SU-DHL-6 (cell line): Measurements from ENCODE around the gene PLAC8L1.

ENCODE experiments used
- H2AFZ ChIP-seq: fragments of 200-600 bp; sonication (generic); 2 replicates; pipeline ENCODE4 v1.6.1; 2014; ENCODE audit warnings: low read depth, mild to moderate bottlenecking, moderate library complexity, mixed read lengths, antibody characterized with exemption, low read length; ENCODE audit not compliant: severe bottlenecking
- H3F3A ChIP-seq: fragments of 200-600 bp; shearing (Covaris generic); 2 replicates; pipeline ENCODE4 v1.6.0; 2016; ENCODE audit warnings: antibody characterized with exemption, mild to moderate bottlenecking; ENCODE audit not compliant: insufficient read depth
- H3K27ac ChIP-seq: fragments of 200-600 bp; sonication (generic); 2 replicates; pipeline ENCODE4 v1.5.1; 2016; ENCODE audit warnings: low read depth, mild to moderate bottlenecking, low read length, moderate library complexity, mixed read lengths
- H3K27me3 ChIP-seq: fragments of 200-600 bp; sonication (generic), shearing (Covaris generic); 2 replicates; pipeline ENCODE4 v1.6.0; 2014; ENCODE audit warnings: mild to moderate bottlenecking, low read length
- H3K36me3 ChIP-seq: fragments of 200-600 bp; sonication (generic); 2 replicates; pipeline ENCODE4 v1.6.1; 2014; ENCODE audit warnings: mild to moderate bottlenecking, low read length, mixed read lengths
- H3K4me2 ChIP-seq: fragments of 300-600, 200-600 bp; shearing (Covaris generic), sonication (generic); 2 replicates; pipeline ENCODE4 v1.6.0; 2014; ENCODE audit warnings: low read length, low read depth, mild to moderate bottlenecking; ENCODE audit not compliant: poor library complexity, severe bottlenecking
- H3K4me3 ChIP-seq: fragments of 200-600 bp; sonication (generic); 2 replicates; pipeline ENCODE4 v1.5.1; 2014; ENCODE audit warnings: antibody characterized with exemption, low read length, mild to moderate bottlenecking, mixed read lengths; ENCODE audit not compliant: insufficient read depth, poor library complexity, severe bottlenecking
- H3K79me2 ChIP-seq: fragments of 200-600 bp; sonication (generic); 2 replicates; pipeline ENCODE4 v1.6.1; 2014; ENCODE audit warnings: mild to moderate bottlenecking, low read length, moderate library complexity; ENCODE audit not compliant: insufficient read depth
- H3K9ac ChIP-seq: fragments of 200-600 bp; sonication (generic); 2 replicates; pipeline ENCODE4 v1.7.0; 2014; ENCODE audit warnings: mild to moderate bottlenecking, low read length
- H3K9me2 ChIP-seq: fragments of 200-600 bp; sonication (generic); replicated peaks from 2 replicates; pipeline ENCODE4 v1.6.1; 2014; ENCODE audit warnings: low read length; ENCODE audit not compliant: insufficient read depth
- H3K9me3 ChIP-seq: fragments of 200-600 bp; sonication (generic); 2 replicates; pipeline ENCODE4 v1.6.1; 2014; ENCODE audit warnings: low read length, mixed read lengths; ENCODE audit not compliant: insufficient read depth
- H4K20me1 ChIP-seq: fragments of 200-600 bp; sonication (generic); 2 replicates; pipeline ENCODE4 v1.6.1; 2014; ENCODE audit warnings: low read depth, mild to moderate bottlenecking, antibody characterized with exemption, low read length, moderate library complexity, mixed read lengths
- CTCF ChIP-seq: fragments of 200-600 bp; sonication (generic); IDR thresholded peaks from one replicate; pipeline ENCODE4 v1.5.1; 2017; ENCODE audit warnings: antibody characterized with exemption, mild to moderate bottlenecking, low read length, moderate library complexity; ENCODE audit not compliant: insufficient read depth, poor library complexity, severe bottlenecking
- EZH2phosphoT487 ChIP-seq: fragments of 200-600 bp; sonication (generic), shearing (Covaris generic); conservative IDR thresholded peaks from 2 replicates; pipeline ENCODE4 v1.6.1; 2018; ENCODE audit warnings: mild to moderate bottlenecking, antibody characterized with exemption, low read length, moderate library complexity, mixed read lengths

The PLAC8L1 gene

GRCh38 chr5:146103594-146103993 lies 1.8 kb downstream of the PLAC8L1 start:
- Histone ChIP-seq H3K79me2 (no peaks in the 10 kb centered on the region), H3K9me2 (no peaks in the 10 kb centered on the region), H3F3A (peaks cover 6% of the 10 kb centered on the region), H3K9me3 (no peaks in the 10 kb centered on the region), H3K4me2 (no peak overlapping the region), H3K27me3 (no peaks in the 10 kb centered on the region), H3K36me3 (0 out of 2 replicates have a peak, but pooled peaks cover 4% of the 10 kb centered on the region), H3K27ac (no peak overlapping the region), H4K20me1 (no peaks in the 10 kb centered on the region), H3K4me3 (no peak overlapping the region), H3K9ac (no peak overlapping the region), H2AFZ (no peak overlapping the region)
- TF ChIP-seq CTCF (no peak), EZH2phosphoT487 (no peak)

DNA sequence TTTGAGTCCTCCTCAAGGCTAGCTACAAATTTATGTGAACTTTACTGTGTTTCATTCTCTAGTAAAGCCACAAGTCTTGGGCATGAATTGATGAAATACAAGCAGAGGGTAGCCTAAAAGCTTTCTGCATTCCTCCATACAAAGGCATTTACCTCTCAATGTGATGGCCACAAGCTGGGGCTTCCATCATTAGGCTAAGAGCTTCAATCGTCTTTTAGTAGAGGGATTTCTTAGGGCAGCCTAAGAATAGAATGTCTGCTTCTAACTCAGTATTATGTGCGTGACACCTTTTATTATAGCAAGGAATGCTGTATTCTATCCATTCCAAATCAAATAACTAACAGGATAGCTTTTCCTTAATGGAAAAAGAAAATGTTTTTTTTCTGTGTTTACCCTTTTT lies 3.7 kb downstream of the PLAC8L1 start:
- Histone ChIP-seq H3K9ac (no peak overlapping the region), H2AFZ (no peak overlapping the region), H4K20me1 (no peaks in the 10 kb centered on the region), H3K36me3 (0 out of 2 replicates have a peak, but pooled peaks cover 4% of the 10 kb centered on the region), H3K4me2 (no peak overlapping the region), H3K9me3 (no peaks in the 10 kb centered on the region), H3K27me3 (no peaks in the 10 kb centered on the region), H3K9me2 (no peaks in the 10 kb centered on the region), H3K79me2 (no peaks in the 10 kb centered on the region), H3K4me3 (no peak overlapping the region), H3F3A (no peaks in the 10 kb centered on the region; the same call in 1 of the 2 replicates), H3K27ac (no peak overlapping the region)
- TF ChIP-seq CTCF: no peak
- no peak for TF ChIP-seq EZH2phosphoT487

GRCh38 chr5:146098047-146098446 lies 7.3 kb downstream of the PLAC8L1 start:
- H3K9ac ChIP-seq: no peak overlapping the region

More at GRCh38 chr5:146098047-146098446, 7.3 kb downstream of the PLAC8L1 start:
- TF ChIP-seq EZH2phosphoT487 (no peak), CTCF (no peak)
- no peaks in the 10 kb centered on the region for H3F3A ChIP-seq
- no peaks in the 10 kb centered on the region for H3K79me2 ChIP-seq
- no peak overlapping the region for H3K4me2 ChIP-seq
- H3K4me3 ChIP-seq: no peak overlapping the region
- no peak overlapping the region for H3K27ac ChIP-seq
- H4K20me1 ChIP-seq: no peaks in the 10 kb centered on the region
- H3K36me3 ChIP-seq: no peaks in the 10 kb centered on the region
- H2AFZ ChIP-seq: no peak overlapping the region
- no peaks in the 10 kb centered on the region for H3K9me2 ChIP-seq
- no peaks in the 10 kb centered on the region for H3K27me3 ChIP-seq
- no peaks in the 10 kb centered on the region for H3K9me3 ChIP-seq
